DOHH2 (cell line): ENCODE measurements around the gene PRKCSH.

Source experiments
- H3F3A ChIP-seq: fragments of 200-600 bp; sonication (generic), shearing (Covaris generic); 2 replicates; pipeline ENCODE4 v1.6.0; 2016; ENCODE audit warnings: antibody characterized with exemption, mild to moderate bottlenecking; ENCODE audit not compliant: control insufficient read depth, insufficient read depth
- H3K27ac ChIP-seq: fragments of 200-600 bp; sonication (generic); 2 replicates; pipeline ENCODE4 v1.5.1; 2014; ENCODE audit warnings: low read depth, mild to moderate bottlenecking, low read length, moderate library complexity
- H3K27me3 ChIP-seq: fragments of 200-600 bp; sonication (generic); 2 replicates; pipeline ENCODE4 v1.6.1; 2014; ENCODE audit warnings: mild to moderate bottlenecking, low read length, mixed read lengths; ENCODE audit not compliant: control insufficient read depth
- H3K36me3 ChIP-seq: fragments of 200-600 bp; sonication (generic); 2 replicates; pipeline ENCODE4 v1.6.1; 2014; ENCODE audit warnings: mild to moderate bottlenecking, low read length, moderate library complexity, mixed read lengths; ENCODE audit not compliant: control insufficient read depth
- H3K4me1 ChIP-seq: fragments of 200-600 bp; sonication (generic); 2 replicates; pipeline ENCODE4 v1.6.1; 2014; ENCODE audit warnings: mild to moderate bottlenecking, low read length, mixed read lengths; ENCODE audit not compliant: control insufficient read depth
- H3K4me2 ChIP-seq: fragments of 200-600 bp; sonication (generic); 2 replicates; pipeline ENCODE4 v1.6.0; 2014; ENCODE audit warnings: mild to moderate bottlenecking, low read length, moderate library complexity
- H3K4me3 ChIP-seq: fragments of 200-600 bp; sonication (generic); 2 replicates; pipeline ENCODE4 v1.5.1; 2014; ENCODE audit warnings: mild to moderate bottlenecking, low read length, mixed read lengths
- H3K79me2 ChIP-seq: fragments of 200-600 bp; sonication (generic); 2 replicates; pipeline ENCODE4 v1.6.1; 2014; ENCODE audit warnings: mild to moderate bottlenecking, low read length, mixed read lengths; ENCODE audit not compliant: control insufficient read depth
- H3K9me2 ChIP-seq: fragments of 200-600 bp; sonication (generic); replicated peaks from 2 replicates; pipeline ENCODE4 v1.6.1; 2014; ENCODE audit warnings: mild to moderate bottlenecking, low read length, mixed read lengths; ENCODE audit not compliant: control insufficient read depth
- H3K9me3 ChIP-seq: fragments of 200-600 bp; sonication (generic); 2 replicates; pipeline ENCODE4 v1.6.1; 2014; ENCODE audit warnings: antibody characterized with exemption, low read length, mixed read lengths; ENCODE audit not compliant: control insufficient read depth, insufficient read depth
- H4K20me1 ChIP-seq: fragments of 200-600 bp; sonication (generic); 2 replicates; pipeline ENCODE4 v1.6.0; 2014; ENCODE audit warnings: low read depth, mild to moderate bottlenecking, antibody characterized with exemption, low read length, moderate library complexity; ENCODE audit not compliant: control insufficient read depth, insufficient read depth
- CTCF ChIP-seq: fragments of 200-600 bp; sonication (generic); IDR thresholded peaks from one replicate; pipeline ENCODE4 v1.5.1; 2014; ENCODE audit warnings: antibody characterized with exemption, mild to moderate bottlenecking, low read depth, low read length; ENCODE audit not compliant: poor library complexity, severe bottlenecking
- EZH2phosphoT487 ChIP-seq: fragments of 200-600 bp; sonication (generic); IDR thresholded peaks from 2 replicates; pipeline ENCODE4 v1.6.1; 2017; ENCODE audit warnings: borderline replicate concordance, mild to moderate bottlenecking, antibody characterized with exemption, low read length, moderate library complexity, mixed read lengths

The PRKCSH gene

GRCh38 chr19:11499220-11499726 is 63.8 kb downstream of the PRKCSH start:
- Histone ChIP-seq H3K79me2 (peaks cover 9% of the 10 kb centered on the region), H3K9me3 (no peaks in the 10 kb centered on the region), H3K27me3 (no peaks in the 10 kb centered on the region), H3K4me3 (no peak overlapping the region), H3K4me1 (peaks cover under 1% of the 10 kb centered on the region), H3K9me2 (no peaks in the 10 kb centered on the region), H3K36me3 (peaks cover 16% of the 10 kb centered on the region), H3F3A (no peaks in the 10 kb centered on the region; the same call in 1 of the 2 replicates), H4K20me1 (no peaks in the 10 kb centered on the region), H3K27ac (no peak overlapping the region), H3K4me2 (no peak overlapping the region)
- TF ChIP-seq EZH2phosphoT487 (no peak), CTCF (no peak)

- H3K4me2 ChIP-seq: no peak overlapping the region
- no peaks in the 10 kb centered on the region for H3K9me2 ChIP-seq
- H3K9me3 ChIP-seq: no peaks in the 10 kb centered on the region
- H3K36me3 ChIP-seq: peaks cover 14% of the 10 kb centered on the region
- H3K27me3 ChIP-seq: no peaks in the 10 kb centered on the region
- H4K20me1 ChIP-seq: no peaks in the 10 kb centered on the region
- H3K4me3 ChIP-seq: no peak overlapping the region
- TF ChIP-seq EZH2phosphoT487: no peak
- TF ChIP-seq CTCF: no peak
- H3F3A ChIP-seq: peaks cover 5% of the 10 kb centered on the region; the same call in 1 of the 2 replicates
- peaks cover 7% of the 10 kb centered on the region for H3K4me1 ChIP-seq
- H3K79me2 ChIP-seq: peaks cover 16% of the 10 kb centered on the region
- no peak overlapping the region for H3K27ac ChIP-seq
Observed at GRCh38 chr19:11499890-11500420, 64.5 kb downstream of the PRKCSH start.
